Measurements from ENCODE around the gene TLR10. TPM values are rescaled to one million over a fixed set of nuclear protein-coding genes. Genes with fewer than 3 reads are reported as not detected.

TLR10 gene
- total and polyA plus RNA-seq, 9 of the 15 experiments (the other 6 are each of a cell fraction or from before 2014, with no cell fraction given) = 0.03 to 0.05 TPM; not detected in 7

DNA sequence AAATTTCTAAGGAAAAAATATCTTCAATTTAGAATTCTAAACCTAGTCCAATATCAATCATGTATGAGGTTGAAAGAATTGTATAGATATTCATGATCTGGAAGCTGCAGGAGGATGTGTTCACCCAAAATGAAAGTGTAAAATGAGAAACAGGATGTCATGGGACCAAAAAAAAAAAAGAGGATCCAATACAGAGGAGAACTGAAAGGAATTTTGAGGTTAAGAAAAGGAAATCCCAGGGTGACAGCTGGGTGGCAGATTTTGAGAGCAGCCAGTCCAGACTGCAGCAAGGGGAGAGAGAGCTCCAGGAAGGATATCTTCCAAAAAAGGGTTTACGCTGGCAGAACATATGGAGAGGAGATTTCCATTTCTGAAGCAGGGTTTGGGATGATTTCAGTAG, 38.9 kb downstream of the TLR10 start (continued):
- TF ChIP-seq, protein P1, sequence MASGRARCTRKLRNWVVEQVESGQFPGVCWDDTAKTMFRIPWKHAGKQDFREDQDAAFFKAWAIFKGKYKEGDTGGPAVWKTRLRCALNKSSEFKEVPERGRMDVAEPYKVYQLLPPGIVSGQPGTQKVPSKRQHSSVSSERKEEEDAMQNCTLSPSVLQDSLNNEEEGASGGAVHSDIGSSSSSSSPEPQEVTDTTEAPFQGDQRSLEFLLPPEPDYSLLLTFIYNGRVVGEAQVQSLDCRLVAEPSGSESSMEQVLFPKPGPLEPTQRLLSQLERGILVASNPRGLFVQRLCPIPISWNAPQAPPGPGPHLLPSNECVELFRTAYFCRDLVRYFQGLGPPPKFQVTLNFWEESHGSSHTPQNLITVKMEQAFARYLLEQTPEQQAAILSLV (tag; IDR thresholded peaks at IDR 0.05) = no peak
- no peak for TF ChIP-seq SMAD1 (IDR thresholded peaks at IDR 0.05; ENCODE audit: low read depth, low read length, partially characterized antibody)
- TF ChIP-seq TBP (optimal IDR thresholded peaks at IDR 0.05; ENCODE audit: low read depth, low read length) = no peak
- no peak for TF ChIP-seq SRSF9 (IDR thresholded peaks at IDR 0.05; ENCODE audit: borderline replicate concordance, low read depth, low read length)
- TF ChIP-seq, protein P2, sequence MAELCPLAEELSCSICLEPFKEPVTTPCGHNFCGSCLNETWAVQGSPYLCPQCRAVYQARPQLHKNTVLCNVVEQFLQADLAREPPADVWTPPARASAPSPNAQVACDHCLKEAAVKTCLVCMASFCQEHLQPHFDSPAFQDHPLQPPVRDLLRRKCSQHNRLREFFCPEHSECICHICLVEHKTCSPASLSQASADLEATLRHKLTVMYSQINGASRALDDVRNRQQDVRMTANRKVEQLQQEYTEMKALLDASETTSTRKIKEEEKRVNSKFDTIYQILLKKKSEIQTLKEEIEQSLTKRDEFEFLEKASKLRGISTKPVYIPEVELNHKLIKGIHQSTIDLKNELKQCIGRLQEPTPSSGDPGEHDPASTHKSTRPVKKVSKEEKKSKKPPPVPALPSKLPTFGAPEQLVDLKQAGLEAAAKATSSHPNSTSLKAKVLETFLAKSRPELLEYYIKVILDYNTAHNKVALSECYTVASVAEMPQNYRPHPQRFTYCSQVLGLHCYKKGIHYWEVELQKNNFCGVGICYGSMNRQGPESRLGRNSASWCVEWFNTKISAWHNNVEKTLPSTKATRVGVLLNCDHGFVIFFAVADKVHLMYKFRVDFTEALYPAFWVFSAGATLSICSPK (IDR thresholded peaks at IDR 0.05; ENCODE audit: borderline replicate concordance) = no peak
- TF ChIP-seq U2AF1 (optimal IDR thresholded peaks at IDR 0.05; ENCODE audit: low read depth, low read length) = no peak
- TF ChIP-seq, protein P3, sequence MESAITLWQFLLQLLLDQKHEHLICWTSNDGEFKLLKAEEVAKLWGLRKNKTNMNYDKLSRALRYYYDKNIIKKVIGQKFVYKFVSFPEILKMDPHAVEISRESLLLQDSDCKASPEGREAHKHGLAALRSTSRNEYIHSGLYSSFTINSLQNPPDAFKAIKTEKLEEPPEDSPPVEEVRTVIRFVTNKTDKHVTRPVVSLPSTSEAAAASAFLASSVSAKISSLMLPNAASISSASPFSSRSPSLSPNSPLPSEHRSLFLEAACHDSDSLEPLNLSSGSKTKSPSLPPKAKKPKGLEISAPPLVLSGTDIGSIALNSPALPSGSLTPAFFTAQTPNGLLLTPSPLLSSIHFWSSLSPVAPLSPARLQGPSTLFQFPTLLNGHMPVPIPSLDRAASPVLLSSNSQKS (CRISPR knock-in tag; IDR thresholded peaks at IDR 0.05) = no peak

All from K562 (cell line).